GM18868 (cell line): Measurements from ENCODE around the gene TSHZ2.

Experiments
- ATAC-seq: cut with Tn5 transposase; IDR thresholded peaks from one replicate; pipeline ENCODE4 v1.9.1; 2021; ENCODE audit warnings: mild to moderate bottlenecking, moderate library complexity; ENCODE audit not compliant: unreplicated experiment

Gene TSHZ2

GRCh38 chr20:53224851-53225250 is 252.7 kb downstream of the TSHZ2 start:
- ATAC-seq = no peak

DNA sequence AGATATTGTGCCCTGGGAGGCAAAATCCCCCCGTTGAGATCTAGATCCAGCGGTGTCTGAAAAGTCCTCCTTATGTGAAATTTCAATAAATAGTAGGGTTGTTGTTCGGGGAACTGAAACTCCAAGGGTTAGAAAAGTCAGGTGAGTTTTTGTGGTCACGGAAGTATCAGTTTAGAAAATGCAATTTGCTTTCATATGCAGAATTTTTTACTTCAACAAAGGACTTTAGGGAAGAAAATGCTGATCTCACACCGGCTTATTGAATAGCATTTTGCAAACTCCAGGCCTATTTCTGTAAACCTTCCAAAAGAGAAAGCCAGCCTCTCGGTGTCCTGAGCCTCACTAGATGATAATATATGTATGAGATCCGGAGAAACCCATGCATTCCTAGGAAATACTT is 254.7 kb downstream of the TSHZ2 start:
- ATAC-seq = peak; percentile 82

DNA sequence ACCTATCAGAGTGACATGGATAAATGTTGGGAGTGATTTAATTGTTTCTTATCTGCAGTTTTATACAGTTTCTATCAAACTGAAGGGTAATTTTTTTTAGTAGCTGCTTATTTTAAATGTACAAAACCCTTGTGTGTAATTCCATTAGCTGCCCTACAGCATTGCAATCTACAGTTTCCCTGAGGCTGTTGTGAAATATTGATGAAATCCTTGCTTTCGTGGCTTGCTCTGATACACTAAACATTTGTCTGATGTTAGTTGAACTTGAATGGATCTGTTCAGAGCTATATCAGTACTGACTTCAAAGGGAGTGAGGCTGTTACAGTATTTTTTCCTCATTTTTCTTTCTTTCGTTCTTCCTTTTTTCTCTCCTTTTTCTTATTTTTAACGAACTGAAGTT is 255.4 kb downstream of the TSHZ2 start:
- no peak for ATAC-seq

DNA sequence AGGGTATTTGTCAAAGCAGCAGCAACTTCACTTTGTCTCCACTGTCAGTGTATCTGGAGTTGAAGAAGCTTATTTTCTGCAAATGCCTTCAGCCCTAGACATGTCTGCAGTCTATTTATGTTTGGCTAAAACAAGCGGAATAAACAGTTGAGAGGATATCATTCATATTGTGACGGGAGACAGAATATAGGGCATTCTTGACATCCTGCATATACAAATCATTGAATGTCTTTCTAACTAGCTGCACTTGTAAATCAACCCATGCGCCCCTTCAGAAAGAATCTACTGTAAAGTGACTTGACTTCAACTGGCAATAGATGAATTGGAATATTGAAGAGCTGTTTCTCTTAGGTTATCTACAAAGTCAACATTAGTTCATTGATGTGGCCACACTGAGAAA is 258.9 kb downstream of the TSHZ2 start:
- no peak for ATAC-seq

DNA sequence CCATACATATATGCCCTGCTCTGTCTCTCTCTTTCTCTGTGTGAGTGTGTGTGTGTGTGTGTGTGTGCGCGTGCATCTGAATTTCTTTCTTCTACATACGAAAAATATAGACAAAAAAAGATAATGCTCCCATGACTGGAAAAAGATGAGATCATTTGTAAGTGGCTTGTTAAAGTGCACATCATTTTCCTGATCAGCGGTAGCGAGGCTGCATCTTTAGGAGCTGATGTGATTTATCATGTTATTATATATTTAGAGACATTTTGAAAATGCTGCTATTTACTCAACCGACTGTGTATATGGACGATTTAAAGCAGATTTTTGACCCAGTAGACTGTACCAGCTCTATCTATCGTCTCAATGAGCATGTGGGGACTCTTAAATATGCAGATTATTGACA is 265.3 kb downstream of the TSHZ2 start:
- ATAC-seq = no peak

GRCh38 chr20:53238121-53238660 is 266.0 kb downstream of the TSHZ2 start:
- ATAC-seq = no peak

- ATAC-seq = no peak
Measured at GRCh38 chr20:53243152-53243551, 271.0 kb downstream of the TSHZ2 start.

GRCh38 chr20:53244711-53245110 is 272.6 kb downstream of the TSHZ2 start:
- ATAC-seq = no peak

DNA sequence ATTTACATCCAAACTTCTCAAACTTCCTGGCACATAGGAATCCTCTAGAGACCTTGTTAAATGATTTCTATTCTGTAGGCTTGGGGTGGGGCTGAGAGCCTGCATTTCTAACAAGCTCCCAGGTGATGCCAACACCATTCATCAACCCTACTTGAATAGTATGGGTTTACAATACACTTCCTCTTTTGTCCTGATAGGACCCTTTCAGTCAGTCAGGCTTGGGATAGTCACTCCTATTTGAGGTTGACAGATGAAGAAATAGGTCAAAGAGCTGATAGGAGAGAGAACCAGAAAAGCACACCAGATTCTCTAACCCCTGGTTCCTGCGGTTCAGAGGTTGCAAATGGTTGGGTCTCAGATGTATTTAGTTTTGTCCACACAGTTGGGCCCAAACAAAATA is 273.4 kb downstream of the TSHZ2 start:
- no peak for ATAC-seq

DNA sequence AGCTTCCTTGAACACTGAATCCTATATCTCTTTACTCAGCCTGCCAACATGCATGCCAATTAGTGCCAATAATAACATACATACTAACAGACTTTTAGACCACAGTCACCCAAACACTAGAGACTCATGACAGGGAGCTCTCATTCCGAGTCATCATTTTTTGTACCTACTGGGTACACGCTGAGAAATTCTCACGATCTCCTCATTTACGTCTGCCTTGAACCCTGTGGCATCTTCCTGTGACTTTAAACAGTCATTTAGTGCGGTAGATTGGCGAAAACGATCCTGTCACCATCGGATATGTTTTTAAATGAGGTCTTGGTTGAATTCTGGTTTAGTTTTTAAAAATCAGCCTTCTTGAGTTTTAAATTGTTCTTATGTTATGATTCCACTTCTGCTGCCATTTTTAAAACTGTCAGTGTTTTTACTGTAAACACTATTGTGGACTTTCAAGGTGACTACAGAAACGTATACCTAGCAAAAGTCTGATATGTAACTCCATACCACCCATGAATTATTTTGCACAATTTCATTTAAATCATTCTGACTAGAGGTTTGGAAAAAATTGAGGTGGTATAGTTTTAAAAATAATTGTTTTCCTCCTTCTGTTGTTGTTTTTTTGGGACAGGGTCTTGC is 275.4 kb downstream of the TSHZ2 start:
- no peak for ATAC-seq

DNA sequence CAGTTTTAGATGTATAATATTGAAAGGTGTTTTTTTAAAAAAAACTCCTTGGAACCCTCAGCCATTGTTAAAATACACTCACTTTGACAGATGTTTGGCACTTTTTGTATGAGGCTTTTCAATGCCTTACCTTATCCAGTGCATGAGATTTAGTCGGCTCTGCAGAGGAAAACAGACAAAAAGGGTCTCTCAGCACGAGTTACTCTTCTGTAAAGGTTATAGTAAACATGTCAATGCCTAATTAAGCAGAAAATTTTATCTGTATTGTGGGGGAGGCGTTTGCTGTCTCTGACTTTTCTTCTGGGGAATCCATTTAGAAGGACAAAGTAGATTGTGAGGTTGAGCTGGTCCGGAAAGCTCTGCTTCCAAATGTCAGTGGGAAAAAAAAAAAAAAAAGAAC is 278.3 kb downstream of the TSHZ2 start:
- ATAC-seq = no peak

- no peak for ATAC-seq
Measured at GRCh38 chr20:53252002-53252401, 279.8 kb downstream of the TSHZ2 start.

DNA sequence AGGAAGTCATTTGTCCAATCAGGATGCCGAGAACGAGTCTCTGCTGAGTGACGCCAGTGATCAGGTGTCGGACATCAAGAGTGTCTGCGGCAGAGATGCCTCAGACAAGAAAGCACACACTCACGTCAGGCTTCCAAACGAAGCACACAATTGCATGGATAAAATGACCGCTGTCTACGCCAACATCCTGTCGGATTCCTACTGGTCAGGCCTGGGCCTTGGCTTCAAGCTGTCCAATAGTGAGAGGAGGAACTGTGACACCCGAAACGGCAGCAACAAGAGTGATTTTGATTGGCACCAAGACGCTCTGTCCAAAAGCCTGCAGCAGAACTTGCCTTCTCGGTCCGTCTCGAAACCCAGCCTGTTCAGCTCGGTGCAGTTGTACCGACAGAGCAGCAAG is 281.5 kb downstream of the TSHZ2 start:
- ATAC-seq = no peak

DNA sequence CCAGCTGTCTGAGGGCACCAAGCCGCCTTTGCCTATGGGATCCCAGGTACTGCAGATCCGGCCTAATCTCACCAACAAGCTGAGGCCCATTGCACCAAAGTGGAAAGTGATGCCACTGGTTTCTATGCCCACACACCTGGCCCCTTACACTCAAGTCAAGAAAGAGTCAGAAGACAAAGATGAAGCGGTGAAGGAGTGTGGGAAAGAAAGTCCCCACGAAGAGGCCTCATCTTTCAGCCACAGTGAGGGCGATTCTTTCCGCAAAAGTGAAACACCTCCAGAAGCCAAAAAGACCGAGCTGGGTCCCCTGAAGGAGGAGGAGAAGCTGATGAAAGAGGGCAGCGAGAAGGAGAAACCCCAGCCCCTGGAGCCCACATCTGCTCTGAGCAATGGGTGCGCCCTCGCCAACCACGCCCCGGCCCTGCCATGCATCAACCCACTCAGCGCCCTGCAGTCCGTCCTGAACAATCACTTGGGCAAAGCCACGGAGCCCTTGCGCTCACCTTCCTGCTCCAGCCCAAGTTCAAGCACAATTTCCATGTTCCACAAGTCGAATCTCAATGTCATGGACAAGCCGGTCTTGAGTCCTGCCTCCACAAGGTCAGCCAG is 283.0 kb downstream of the TSHZ2 start:
- ATAC-seq = no peak

DNA sequence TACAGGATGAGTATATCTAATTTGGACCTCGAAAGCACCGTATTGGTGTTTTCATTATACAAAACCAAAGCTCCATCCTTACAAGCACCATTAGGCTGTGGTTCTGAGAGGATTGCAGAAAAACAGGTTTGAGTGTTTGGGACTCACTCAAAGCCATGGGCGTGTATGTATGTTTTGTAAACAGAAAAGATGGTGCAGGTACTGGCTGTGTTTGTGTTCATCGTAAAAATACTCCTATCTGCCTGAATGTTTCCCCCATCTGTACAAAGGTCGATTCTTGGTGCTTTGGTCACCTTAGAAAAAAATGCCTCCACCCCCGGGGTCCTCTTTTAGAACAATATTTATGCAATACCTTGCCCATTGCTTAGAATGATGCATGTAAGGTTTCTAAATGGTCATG is 286.6 kb downstream of the TSHZ2 start:
- no peak for ATAC-seq

GRCh38 chr20:53260168-53260567 is 288.0 kb downstream of the TSHZ2 start:
- ATAC-seq = no peak

DNA sequence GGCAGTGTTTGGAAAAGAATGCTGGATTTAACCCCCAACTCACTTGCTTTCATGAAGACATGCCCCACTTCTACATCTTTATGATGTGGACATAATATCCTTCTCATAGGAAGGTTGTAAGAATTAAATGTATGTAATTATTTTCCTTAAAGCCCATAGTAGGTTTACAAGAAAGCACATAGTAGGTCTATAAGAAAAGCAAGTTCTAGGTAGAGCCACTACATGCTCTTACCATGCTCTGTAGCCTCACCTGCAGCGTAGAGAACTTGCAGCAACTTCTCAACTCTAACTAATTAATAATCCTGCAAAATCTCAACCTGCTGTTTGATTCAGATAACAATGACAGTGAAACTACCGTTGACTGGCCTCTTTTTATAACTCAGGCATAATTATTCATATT is 288.4 kb downstream of the TSHZ2 start:
- no peak for ATAC-seq

DNA sequence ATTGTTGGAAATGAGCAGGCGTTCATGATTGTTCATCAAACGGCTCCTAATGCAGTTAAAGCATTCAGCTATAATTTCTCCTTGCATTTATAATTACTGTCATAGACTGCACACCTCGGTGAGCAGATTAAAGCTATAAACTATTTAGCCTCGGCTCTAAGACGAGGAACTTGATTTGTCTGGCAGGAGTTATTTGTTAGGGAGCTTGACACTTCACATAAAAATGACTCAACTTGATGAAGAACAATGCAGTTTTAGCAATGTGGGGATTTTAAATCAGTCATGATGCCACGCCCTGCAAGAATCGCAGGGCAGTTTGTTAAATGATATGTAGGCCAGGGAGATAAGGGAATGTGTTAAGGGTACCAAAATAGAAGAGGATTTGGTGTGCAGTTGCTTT is 290.2 kb downstream of the TSHZ2 start:
- ATAC-seq = no peak

DNA sequence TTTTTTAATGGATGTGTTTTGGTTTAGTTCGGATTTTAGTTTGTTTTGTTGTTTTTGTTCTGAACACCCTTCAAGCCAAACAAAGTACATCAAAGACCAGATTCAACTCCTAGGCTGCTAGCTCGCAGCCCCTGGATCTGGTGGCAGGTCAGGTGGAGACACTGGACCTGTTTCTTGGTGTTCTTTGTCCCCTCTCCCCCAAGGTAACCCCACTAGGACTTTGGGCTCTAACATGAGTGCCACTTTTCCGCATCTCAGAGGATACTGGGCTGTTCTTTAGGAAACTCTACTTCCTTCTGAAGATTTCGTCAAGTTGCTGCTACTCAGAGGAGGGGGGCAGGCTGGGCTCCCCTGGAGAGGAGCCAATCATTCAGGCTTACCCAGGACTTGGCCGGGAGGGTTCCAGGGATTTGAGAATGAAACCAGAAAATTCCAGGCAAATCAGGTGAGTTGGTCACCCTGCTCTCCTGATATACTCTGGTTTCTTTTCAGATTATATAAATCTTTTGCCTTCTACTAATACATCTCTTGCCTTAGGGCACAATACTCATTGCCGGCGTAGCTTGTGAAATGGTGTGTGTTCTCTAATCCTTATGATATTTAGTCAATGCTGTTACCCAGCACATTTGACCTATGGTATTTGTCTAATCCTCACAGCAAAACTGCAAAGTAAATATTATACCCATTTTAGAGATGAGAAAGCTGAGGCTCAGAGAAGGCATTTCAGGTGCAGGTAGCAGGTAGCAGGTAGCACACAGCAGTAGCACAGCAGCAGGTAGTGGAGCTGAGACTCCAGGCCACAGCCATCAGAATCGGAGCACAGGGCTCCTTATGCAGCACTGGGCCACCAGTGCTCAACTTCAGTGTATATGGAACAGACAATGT is 291.6 kb downstream of the TSHZ2 start:
- ATAC-seq = no peak

DNA sequence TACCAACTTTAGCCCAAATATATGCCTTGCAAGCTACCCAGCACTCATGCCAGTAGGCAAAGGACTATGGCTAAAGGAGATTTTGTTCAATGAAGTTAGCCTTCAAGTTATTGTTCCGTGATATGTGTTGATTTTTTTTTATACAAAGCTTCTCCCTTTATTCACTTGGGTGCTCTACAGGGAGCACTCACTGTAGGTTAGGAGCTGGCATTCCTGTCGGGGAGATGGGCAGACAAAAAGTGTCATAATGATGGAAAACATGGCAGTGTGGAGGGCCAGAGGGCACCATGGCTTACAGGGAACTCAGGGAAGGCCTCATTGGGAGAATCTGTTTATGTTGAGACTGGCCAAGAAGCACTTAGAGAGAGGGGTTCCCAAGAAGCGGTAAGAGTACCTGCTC is 292.4 kb downstream of the TSHZ2 start:
- ATAC-seq = no peak

DNA sequence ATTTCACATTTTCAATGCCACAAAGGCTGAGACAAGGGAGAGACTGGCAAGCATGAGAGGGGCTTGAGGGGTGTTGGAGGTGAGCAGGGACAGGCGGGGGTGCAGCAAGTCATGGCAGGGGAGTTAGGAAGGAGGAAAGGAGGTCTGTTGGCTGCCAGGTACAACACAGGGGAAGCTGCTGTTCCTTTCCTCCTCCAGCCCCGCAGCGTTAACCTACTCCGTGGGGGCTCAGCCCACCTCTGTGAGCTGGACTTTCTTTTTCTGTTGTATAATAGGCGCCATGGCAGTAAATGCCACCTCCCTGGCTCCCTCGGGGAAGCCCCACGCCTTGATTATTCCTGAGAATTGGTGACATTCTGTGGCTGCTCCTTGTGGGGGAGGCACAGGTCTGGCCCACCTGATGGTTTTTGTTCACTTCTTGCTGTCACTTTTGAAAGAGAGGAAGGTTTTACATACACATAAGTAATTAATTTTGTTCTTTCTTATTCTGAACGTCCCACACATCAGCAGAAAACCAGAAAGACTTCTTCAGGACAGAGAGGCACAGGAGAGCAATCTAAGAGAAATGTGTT is 293.2 kb downstream of the TSHZ2 start:
- ATAC-seq = no peak
